Upper lobe of left lung (tissue), 4 donors: ENCODE results near the gene HEATR5A.

Experiments used
- CTCF ChIP-seq, 6 experiments: fragments of 450-650 bp in 4 of 6; fragments of 200-600 bp in 2 of 6; sonication (generic) in 2 of 6; IDR thresholded peaks; one replicate each; pipeline ENCODE4 v1.5.1; 2016 to 2019; ENCODE audit warnings: antibody characterized with exemption in 6 of 6
- POLR2A ChIP-seq, 4 donors: fragments of 450-650 bp; IDR thresholded peaks; one replicate each; pipeline ENCODE4 v1.5.1; 2016 to 2017; ENCODE audit warnings: antibody characterized with exemption in 4 of 4, mild to moderate bottlenecking in 2 of 4
- POLR2AphosphoS5 ChIP-seq, 2 donors: sonication (generic); formaldehyde crosslinking; IDR thresholded peaks; one replicate each; pipeline ENCODE4 v1.5.1; 2017; ENCODE audit warnings: antibody characterized with exemption in 2 of 2

- no peak for TF ChIP-seq CTCF (IDR thresholded peaks at IDR 0.05)
- no peak for TF ChIP-seq POLR2AphosphoS5 (IDR thresholded peaks at IDR 0.05)
- no peak for TF ChIP-seq POLR2A (IDR thresholded peaks at IDR 0.05)
These were observed 153.7 kb downstream of the HEATR5A start for GRCh38 chr14:31266437-31267331.
